H9 (cell line): ENCODE data around the gene NIM1K. TPM values are rescaled to one million over a fixed set of nuclear protein-coding genes. Genes with fewer than 3 reads are reported as not detected.

Experiments
- DNase-seq: peaks from one replicate; pipeline ENCODE4 v3.0.0-alpha.2; 2017
- H2AFZ ChIP-seq: one replicate; pipeline ENCODE4 v1.6.1; 2013; ENCODE audit warnings: mild to moderate bottlenecking, low read length, control low read depth, moderate library complexity
- H2AK5ac ChIP-seq: 2 replicates; pipeline ENCODE4 v1.6.1; 2013; ENCODE audit warnings: low read length, control low read depth, mixed read lengths; ENCODE audit not compliant: insufficient read length
- H2BK120ac ChIP-seq: one replicate; pipeline ENCODE4 v1.6.1; 2013; ENCODE audit warnings: low read depth, mild to moderate bottlenecking, low read length, control low read depth, inconsistent platforms; ENCODE audit not compliant: poor library complexity, severe bottlenecking
- H2BK12ac ChIP-seq: 2 replicates; pipeline ENCODE4 v1.6.1; 2013; ENCODE audit warnings: low read length, control low read depth, mixed read lengths, low read depth; ENCODE audit not compliant: insufficient read length
- H2BK15ac ChIP-seq: 2 replicates; pipeline ENCODE4 v1.6.1; 2013; ENCODE audit warnings: low read depth, low read length, control low read depth
- H2BK20ac ChIP-seq: one replicate; pipeline ENCODE4 v1.6.1; 2013; ENCODE audit warnings: low read depth, mild to moderate bottlenecking, low read length, control low read depth, inconsistent platforms; ENCODE audit not compliant: poor library complexity, severe bottlenecking
- H2BK5ac ChIP-seq: 2 replicates; pipeline ENCODE4 v1.6.1; 2013; ENCODE audit warnings: low read length, control low read depth, mixed read lengths; ENCODE audit not compliant: insufficient read length
- H3K14ac ChIP-seq: 2 replicates; pipeline ENCODE4 v1.6.1; 2013; ENCODE audit warnings: low read length, control low read depth; ENCODE audit not compliant: insufficient read depth
- H3K18ac ChIP-seq: 2 replicates; pipeline ENCODE4 v1.6.1; 2013; ENCODE audit warnings: low read depth, mild to moderate bottlenecking, mixed read lengths, low read length, control low read depth; ENCODE audit not compliant: insufficient read length
- H3K23ac ChIP-seq: 2 replicates; pipeline ENCODE4 v1.6.1; 2013; ENCODE audit warnings: low read length, control low read depth, mixed read lengths, low read depth; ENCODE audit not compliant: insufficient read length
- H3K23me2 ChIP-seq: 2 replicates; pipeline ENCODE4 v1.6.1; 2013; ENCODE audit warnings: low read depth, mild to moderate bottlenecking, mixed read lengths, low read length, control low read depth; ENCODE audit not compliant: insufficient read length, poor library complexity, severe bottlenecking
- H3K27ac ChIP-seq: 2 replicates; pipeline ENCODE4 v1.5.1; 2013; ENCODE audit warnings: low read length, control low read depth, mixed read lengths, low read depth; ENCODE audit not compliant: insufficient read length
- H3K27me3 ChIP-seq: 2 replicates; pipeline ENCODE4 v1.6.1; 2013; ENCODE audit warnings: low read length, control low read depth, inconsistent platforms; ENCODE audit not compliant: insufficient read depth
- H3K4ac ChIP-seq: 2 replicates; pipeline ENCODE4 v1.6.1; 2013; ENCODE audit warnings: low read depth, mild to moderate bottlenecking, control low read depth, inconsistent platforms, low read length, moderate library complexity
- H3K4me1 ChIP-seq: 2 replicates; pipeline ENCODE4 v1.6.1; 2013; ENCODE audit warnings: low read length, control low read depth, inconsistent platforms; ENCODE audit not compliant: insufficient read depth
- H3K4me2 ChIP-seq: 2 replicates; pipeline ENCODE4 v1.6.1; 2013; ENCODE audit warnings: low read length, control low read depth, mixed read lengths; ENCODE audit not compliant: insufficient read length, insufficient read depth
- H3K56ac ChIP-seq: 2 replicates; pipeline ENCODE4 v1.6.1; 2013; ENCODE audit warnings: low read depth, mild to moderate bottlenecking, mixed read lengths, low read length, control low read depth; ENCODE audit not compliant: insufficient read length
- H3K79me1 ChIP-seq: 2 replicates; pipeline ENCODE4 v1.6.1; 2013; ENCODE audit warnings: low read depth, mild to moderate bottlenecking, moderate library complexity, low read length, control low read depth, inconsistent platforms; ENCODE audit not compliant: insufficient read depth, poor library complexity, severe bottlenecking
- H3K79me2 ChIP-seq: 2 replicates; pipeline ENCODE4 v1.6.1; 2013; ENCODE audit warnings: low read length, control low read depth, inconsistent platforms; ENCODE audit not compliant: insufficient read depth
- H3K9ac ChIP-seq: 2 replicates; pipeline ENCODE4 v1.6.1; 2013; ENCODE audit warnings: low read length, control low read depth, mixed read lengths; ENCODE audit not compliant: insufficient read length; ENCODE audit errors: extremely low read depth
- H3K9me3 ChIP-seq: one replicate; pipeline ENCODE4 v1.6.1; 2013; ENCODE audit warnings: low read depth, low read length, inconsistent platforms; ENCODE audit not compliant: control insufficient read depth
- H3T11ph ChIP-seq: one replicate; pipeline ENCODE4 v1.6.1; 2013; ENCODE audit warnings: mild to moderate bottlenecking, low read length, control low read depth, inconsistent platforms
- H4K20me1 ChIP-seq: one replicate; pipeline ENCODE4 v1.6.1; 2013; ENCODE audit not compliant: control insufficient read depth, insufficient read length, insufficient read depth
- H4K5ac ChIP-seq: 2 replicates; pipeline ENCODE4 v1.6.1; 2013; ENCODE audit warnings: low read depth, mild to moderate bottlenecking, mixed read lengths, low read length, control low read depth; ENCODE audit not compliant: insufficient read length
- H4K8ac ChIP-seq: replicated peaks from 2 replicates; pipeline ENCODE4 v1.6.1; 2013; ENCODE audit warnings: low read length, control low read depth, mixed read lengths, low read depth; ENCODE audit not compliant: insufficient read length
- H4K91ac ChIP-seq: 2 replicates; pipeline ENCODE4 v1.6.1; 2013; ENCODE audit warnings: low read depth, mild to moderate bottlenecking, moderate library complexity, mixed read lengths, low read length, control low read depth; ENCODE audit not compliant: insufficient read length
- H3K27ac Mint-ChIP-seq, 3 experiments: 2 replicates in 2 of 3; 3 replicates in 1 of 3; pipeline ENCODE4 v1.8.0; 2020 to 2021; ENCODE audit warnings: mixed read lengths in 3 of 3, mild to moderate bottlenecking in 1 of 3, moderate library complexity in 1 of 3
- H3K27me3 Mint-ChIP-seq: 2 replicates; pipeline ENCODE4 v1.8.0; 2021; ENCODE audit warnings: low read depth, mild to moderate bottlenecking, moderate library complexity, mixed read lengths
- H3K36me3 Mint-ChIP-seq, 3 experiments: 2 replicates in 2 of 3; 3 replicates in 1 of 3; pipeline ENCODE4 v1.8.0; 2020 to 2021; ENCODE audit warnings: low read depth in 3 of 3, mixed read lengths in 3 of 3; ENCODE audit not compliant: insufficient read depth in 1 of 3
- H3K4me1 Mint-ChIP-seq, 2 experiments: 2 replicates each; pipeline ENCODE4 v1.8.0; 2020; ENCODE audit warnings: mixed read lengths in 2 of 2
- H3K4me3 Mint-ChIP-seq, 2 experiments: 2 replicates in 1 of 2; 3 replicates in 1 of 2; pipeline ENCODE4 v1.8.0; 2020 to 2021; ENCODE audit warnings: mild to moderate bottlenecking in 2 of 2, mixed read lengths in 2 of 2, moderate library complexity in 1 of 2
- H3K9me3 Mint-ChIP-seq, 2 experiments: 2 replicates in 1 of 2; 3 replicates in 1 of 2; pipeline ENCODE4 v1.8.0; 2020; ENCODE audit warnings: mild to moderate bottlenecking in 2 of 2, mixed read lengths in 2 of 2, moderate library complexity in 1 of 2
- CTCF ChIP-seq: fragments of 200-600 bp; sonication (generic); conservative IDR thresholded peaks from 3 replicates; pipeline ENCODE4 v1.8.0; 2021; ENCODE audit warnings: antibody characterized with exemption, mild to moderate bottlenecking
- WGBS: extraction: QIAGEN DNeasy Blood & Tissue Kit; methylation state at CpG from one replicate; pipeline ENCODE4 v1.1.7; 2013; ENCODE audit warnings: missing lambda C conversion rate, low lambda C conversion rate, mixed read lengths; ENCODE audit not compliant: insufficient read length; ENCODE audit errors: extremely low coverage; 5-methylcytosine and 5-hydroxymethylcytosine counted together
- total RNA-seq: library from RNA; stranded (reverse); gene quantifications from 2 replicates; pipeline ENCODE4 v1.2.1, GENCODE V29; 2021

NIM1K gene
- total RNA-seq, 1 experiment from 2014 or later: 0.07 TPM

DNA sequence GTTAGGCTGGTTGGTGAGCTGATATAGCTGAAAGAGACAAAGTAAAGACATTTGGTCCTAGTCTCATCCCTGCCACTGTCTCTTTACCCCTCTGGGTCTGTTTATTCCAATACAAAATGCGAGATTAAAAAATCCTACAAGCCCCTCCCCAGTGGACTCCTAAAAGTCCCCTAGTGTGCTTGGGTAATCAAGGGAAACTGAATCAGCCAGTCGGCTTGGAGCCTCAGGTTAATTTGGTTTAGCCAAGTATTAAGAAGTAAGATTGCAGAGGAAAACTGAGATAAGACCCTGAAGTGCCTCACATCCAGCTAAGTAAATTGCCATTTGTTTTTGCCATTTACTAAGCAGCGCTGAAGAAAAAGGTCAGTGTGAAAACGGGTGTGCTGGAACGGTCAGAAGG is 10.4 kb downstream of the NIM1K start:
- no CpG with 5 or more reads among the region's 5 CpGs for WGBS
- Histone ChIP-seq H2AFZ (no peak overlapping the region), H3K9me3 (no peaks in the 10 kb centered on the region), H3K23ac (no peak overlapping the region), H2BK20ac (no peak overlapping the region), H3K23me2 (no peaks in the 10 kb centered on the region), H4K91ac (no peak overlapping the region), H2BK5ac (no peak overlapping the region), H3K27ac (no peak overlapping the region), H2BK120ac (no peak overlapping the region), H4K8ac (no peak overlapping the region), H3K14ac (no peak overlapping the region), H3K27me3 (no peaks in the 10 kb centered on the region), H3K9ac (no peak overlapping the region), H3K79me1 (no peaks in the 10 kb centered on the region), H3T11ph (no peak overlapping the region), H3K4ac (no peak overlapping the region), H4K5ac (no peak overlapping the region), H3K4me2 (no peak overlapping the region), H2BK12ac (no peak overlapping the region), H3K79me2 (no peaks in the 10 kb centered on the region), H2AK5ac (no peak overlapping the region), H4K20me1 (no peaks in the 10 kb centered on the region), H3K18ac (no peak overlapping the region), H3K56ac (no peak overlapping the region), H3K4me1 (no peaks in the 10 kb centered on the region), H2BK15ac (no peak overlapping the region)
- DNase-seq: no peak
- peaks cover 0 to 3% of the 10 kb centered on the region in 2 experiments; a peak in 1 of 5 replicates for H3K9me3 Mint-ChIP-seq
- H3K27ac Mint-ChIP-seq: no peak overlapping the region
- no peaks in the 10 kb centered on the region for H3K36me3 Mint-ChIP-seq
- peaks cover 8% of the 10 kb centered on the region; the same call in 1 of the 2 replicates for H3K27me3 Mint-ChIP-seq
- no peaks in the 10 kb centered on the region for H3K4me1 Mint-ChIP-seq
- TF ChIP-seq CTCF: no peak
- H3K4me3 Mint-ChIP-seq: no peak overlapping the region
